IPS-18a (cell line): ENCODE measurements around the gene WARS2.

ENCODE experiments used
- H3K27ac ChIP-seq: one replicate; pipeline ENCODE4 v1.5.1; 2013; ENCODE audit warnings: low read length
- H3K27me3 ChIP-seq: one replicate; pipeline ENCODE4 v1.6.1; 2013; ENCODE audit warnings: mild to moderate bottlenecking, low read length; ENCODE audit not compliant: control insufficient read depth, insufficient read depth
- H3K36me3 ChIP-seq: one replicate; pipeline ENCODE4 v1.6.1; 2013; ENCODE audit warnings: low read depth, low read length; ENCODE audit not compliant: control insufficient read depth
- H3K4me1 ChIP-seq: one replicate; pipeline ENCODE4 v1.6.1; 2013; ENCODE audit warnings: low read depth, low read length; ENCODE audit not compliant: control insufficient read depth
- H3K4me3 ChIP-seq: one replicate; pipeline ENCODE4 v1.5.1; 2013; ENCODE audit warnings: low read length
- H3K9ac ChIP-seq: one replicate; pipeline ENCODE4 v1.6.1; 2013; ENCODE audit warnings: mild to moderate bottlenecking, low read length, moderate library complexity
- H3K9me3 ChIP-seq: one replicate; pipeline ENCODE4 v1.6.1; 2013; ENCODE audit warnings: low read depth, low read length; ENCODE audit not compliant: control insufficient read depth

The WARS2 gene

DNA sequence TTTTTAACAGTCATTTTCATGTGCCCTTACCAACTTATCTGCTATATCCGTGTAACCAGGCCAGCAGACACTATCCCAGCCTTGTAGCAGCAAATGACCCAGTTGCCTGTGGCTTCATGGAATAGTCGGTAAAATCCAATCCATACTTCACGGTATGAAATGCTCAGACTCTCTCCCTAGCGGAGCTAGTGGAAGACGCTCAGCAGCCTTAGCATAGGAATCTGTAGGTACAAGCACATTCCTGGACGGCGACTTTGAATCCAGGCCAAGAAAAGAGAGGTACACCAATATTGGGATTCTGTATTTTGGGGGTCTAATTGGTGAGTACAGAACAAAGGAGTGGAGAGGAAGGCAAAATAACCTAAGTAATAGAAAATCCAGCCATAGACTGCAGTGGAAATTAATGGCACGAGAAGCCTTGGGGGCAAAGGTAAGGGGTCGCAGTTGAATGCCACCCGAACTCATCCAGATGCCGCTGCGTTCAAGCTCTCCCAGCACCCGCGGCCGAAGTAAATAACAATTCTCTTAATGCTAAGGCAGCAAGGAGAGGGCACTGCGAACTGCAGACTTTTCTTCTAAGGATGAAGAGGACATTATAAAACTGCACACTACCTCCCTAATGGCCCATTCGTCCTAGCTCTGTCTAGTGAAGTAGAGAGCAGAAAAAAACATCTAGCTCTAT is 134.6 kb downstream of the WARS2 start:
- peaks cover 5% of the 10 kb centered on the region for H3K9me3 ChIP-seq
- no peak overlapping the region for H3K9ac ChIP-seq
- no peak overlapping the region for H3K4me3 ChIP-seq
- peaks cover 21% of the 10 kb centered on the region for H3K4me1 ChIP-seq
- H3K27ac ChIP-seq = no peak overlapping the region
- peaks cover 98% of the 10 kb centered on the region for H3K27me3 ChIP-seq
- H3K36me3 ChIP-seq = no peaks in the 10 kb centered on the region

DNA sequence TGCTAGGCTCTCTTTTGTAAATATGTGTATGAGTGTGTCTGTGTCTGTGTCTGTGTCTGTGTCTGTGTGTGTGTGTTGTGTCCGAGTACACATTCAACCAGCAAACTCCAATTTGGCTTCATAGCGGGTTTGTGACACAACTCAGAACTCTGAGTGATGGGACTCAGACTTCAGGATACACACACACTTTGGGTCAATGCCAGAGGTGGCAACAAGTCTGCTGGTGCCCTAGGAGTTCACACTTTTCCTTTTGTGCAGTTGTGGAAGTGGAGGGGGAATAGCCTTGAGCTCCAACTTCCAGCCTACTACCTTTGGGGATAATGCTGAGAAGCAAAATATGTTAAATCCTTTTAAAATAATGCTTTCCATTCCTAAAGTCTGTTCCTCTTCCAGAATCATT is 135.7 kb downstream of the WARS2 start:
- Histone ChIP-seq H3K27me3 (peaks cover 100% of the 10 kb centered on the region), H3K9me3 (peaks cover 5% of the 10 kb centered on the region), H3K36me3 (no peaks in the 10 kb centered on the region), H3K27ac (no peak overlapping the region), H3K4me1 (peaks cover 24% of the 10 kb centered on the region), H3K9ac (no peak overlapping the region), H3K4me3 (no peak overlapping the region)

DNA sequence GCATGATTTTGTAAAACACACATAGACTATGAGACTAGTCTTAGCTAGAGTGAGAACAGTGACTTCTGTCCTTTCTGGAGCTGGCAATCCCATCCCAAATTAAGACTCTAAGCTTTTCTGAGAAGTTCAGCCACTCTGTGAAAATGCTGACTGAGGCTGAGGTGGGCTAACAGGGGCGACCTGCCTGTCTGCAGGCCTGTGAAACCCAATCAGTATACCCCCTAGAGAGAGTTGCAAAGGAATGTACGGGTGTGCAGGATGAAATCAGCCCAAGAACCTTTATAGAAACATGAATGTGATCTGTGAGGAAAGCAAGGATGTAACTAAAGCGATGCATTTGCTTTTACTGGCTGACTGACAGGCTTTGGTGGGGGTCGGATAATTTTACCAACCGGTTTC is 136.3 kb downstream of the WARS2 start:
- Histone ChIP-seq H3K9me3 (peaks cover 5% of the 10 kb centered on the region), H3K27ac (no peak overlapping the region), H3K27me3 (peaks cover 100% of the 10 kb centered on the region), H3K36me3 (no peaks in the 10 kb centered on the region), H3K4me1 (peaks cover 24% of the 10 kb centered on the region), H3K9ac (no peak overlapping the region), H3K4me3 (no peak overlapping the region)

- Histone ChIP-seq H3K4me3 (no peak overlapping the region), H3K36me3 (no peaks in the 10 kb centered on the region), H3K27me3 (peaks cover 100% of the 10 kb centered on the region), H3K9ac (no peak overlapping the region), H3K27ac (no peak overlapping the region), H3K4me1 (peaks cover 27% of the 10 kb centered on the region), H3K9me3 (peaks cover 5% of the 10 kb centered on the region)
Measured at GRCh38 chr1:119003413-119004128, 136.9 kb downstream of the WARS2 start.

DNA sequence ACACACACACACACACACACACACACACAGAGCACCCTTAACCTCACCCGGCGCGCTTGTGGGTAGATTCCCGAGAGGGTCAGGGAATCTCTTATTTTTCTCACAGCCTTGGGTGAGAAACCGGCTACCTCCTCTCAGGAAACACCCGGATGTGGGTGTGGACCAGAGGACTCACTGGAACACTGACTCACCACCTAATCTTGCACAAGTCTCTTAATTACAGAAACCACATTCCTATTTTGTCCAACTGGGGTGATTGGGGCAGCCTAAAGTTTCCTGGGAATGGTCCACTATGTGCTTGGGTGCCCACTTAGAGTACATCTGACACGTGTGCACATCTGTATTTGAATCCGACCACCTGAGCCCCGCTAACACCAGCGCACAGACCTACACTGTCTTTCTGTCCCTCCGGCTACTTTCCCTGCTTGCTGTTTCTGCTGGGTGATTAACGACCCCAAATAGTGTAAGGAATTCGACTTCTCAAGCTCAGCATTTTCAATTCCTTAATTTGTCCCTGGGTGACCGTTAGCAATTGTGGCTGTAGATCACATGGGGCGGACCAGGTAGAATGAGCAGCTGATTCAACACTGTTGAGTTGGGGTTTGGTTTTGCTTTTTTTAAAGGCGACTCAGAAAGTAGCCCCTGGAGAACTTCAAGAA is 138.3 kb downstream of the WARS2 start:
- Histone ChIP-seq H3K9ac (no peak overlapping the region), H3K4me1 (peaks cover 25% of the 10 kb centered on the region), H3K4me3 (no peak overlapping the region), H3K36me3 (no peaks in the 10 kb centered on the region), H3K27ac (no peak overlapping the region), H3K27me3 (peaks cover 100% of the 10 kb centered on the region), H3K9me3 (peaks cover 5% of the 10 kb centered on the region)

- Histone ChIP-seq H3K9ac (no peak overlapping the region), H3K4me3 (peak overlapping the region; percentile 39), H3K36me3 (no peaks in the 10 kb centered on the region), H3K4me1 (peaks cover 24% of the 10 kb centered on the region), H3K9me3 (peaks cover 5% of the 10 kb centered on the region), H3K27me3 (peaks cover 100% of the 10 kb centered on the region), H3K27ac (no peak overlapping the region)
Measured at GRCh38 chr1:119001181-119002027, 139.0 kb downstream of the WARS2 start.

- peak overlapping the region; percentile 39 for H3K4me3 ChIP-seq
- peaks cover 19% of the 10 kb centered on the region for H3K4me1 ChIP-seq
- H3K27ac ChIP-seq = no peak overlapping the region
Measured at GRCh38 chr1:119000371-119001180, 139.9 kb downstream of the WARS2 start.

GRCh38 chr1:118999348-119000071 is 140.9 kb downstream of the WARS2 start:
- H3K9ac ChIP-seq = no peak overlapping the region
- peaks cover 100% of the 10 kb centered on the region for H3K27me3 ChIP-seq
- peak overlapping the region; percentile 22 for H3K4me3 ChIP-seq
- H3K36me3 ChIP-seq = no peaks in the 10 kb centered on the region
- H3K4me1 ChIP-seq = peaks cover 19% of the 10 kb centered on the region
- no peaks in the 10 kb centered on the region for H3K9me3 ChIP-seq
- no peak overlapping the region for H3K27ac ChIP-seq

More at GRCh38 chr1:119000371-119001180, 139.9 kb downstream of the WARS2 start:
- peaks cover 2% of the 10 kb centered on the region for H3K9me3 ChIP-seq
- H3K27me3 ChIP-seq = peaks cover 100% of the 10 kb centered on the region
- H3K36me3 ChIP-seq = no peaks in the 10 kb centered on the region
- H3K9ac ChIP-seq = no peak overlapping the region

- Histone ChIP-seq H3K4me3 (no peak overlapping the region), H3K9me3 (no peaks in the 10 kb centered on the region), H3K27ac (no peak overlapping the region), H3K27me3 (peaks cover 100% of the 10 kb centered on the region), H3K36me3 (no peaks in the 10 kb centered on the region), H3K9ac (no peak overlapping the region), H3K4me1 (peaks cover 26% of the 10 kb centered on the region)
Measured at GRCh38 chr1:118998171-118998570, 142.3 kb downstream of the WARS2 start.

DNA sequence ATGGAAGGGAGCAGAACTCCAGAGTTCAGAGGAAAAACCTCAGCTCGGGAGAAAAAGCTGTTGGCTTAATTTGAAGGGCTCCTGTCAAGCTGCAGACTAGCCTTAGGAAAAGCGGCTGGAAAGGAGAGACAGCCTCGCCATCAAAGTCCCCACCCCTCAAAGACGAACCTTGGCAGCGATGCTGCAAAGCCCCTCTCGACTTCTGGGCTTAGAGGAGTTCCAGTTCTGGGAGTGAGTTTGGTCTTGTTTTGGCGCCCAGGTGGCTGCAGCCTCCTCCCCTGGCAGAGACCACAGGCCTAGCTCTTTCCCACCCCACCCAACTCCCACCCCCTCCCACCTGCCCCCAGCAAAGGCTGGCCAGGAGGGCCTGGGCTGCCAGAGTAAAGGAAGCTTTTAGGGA is 143.2 kb downstream of the WARS2 start:
- H3K27me3 ChIP-seq = peaks cover 100% of the 10 kb centered on the region
- H3K9me3 ChIP-seq = no peaks in the 10 kb centered on the region
- H3K36me3 ChIP-seq = no peaks in the 10 kb centered on the region
- H3K27ac ChIP-seq = no peak overlapping the region
- no peak overlapping the region for H3K9ac ChIP-seq
- H3K4me3 ChIP-seq = no peak overlapping the region
- H3K4me1 ChIP-seq = peaks cover 22% of the 10 kb centered on the region
